ENCODE data around the gene ELMOD3. TPM values are rescaled to one million over a fixed set of nuclear protein-coding genes. Genes with fewer than 3 reads are reported as not detected.
"Not testable (repeated sequence)": the region's sequence is repeated elsewhere in the genome, so short reads cannot be mapped to it uniquely, and the experiment has no call there.

The ELMOD3 gene
- total and polyA plus RNA-seq, 9 of the 15 experiments (the other 6 are each of a cell fraction or from before 2014, with no cell fraction given), result 2.7 to 18.7 (median 11.6) TPM

DNA sequence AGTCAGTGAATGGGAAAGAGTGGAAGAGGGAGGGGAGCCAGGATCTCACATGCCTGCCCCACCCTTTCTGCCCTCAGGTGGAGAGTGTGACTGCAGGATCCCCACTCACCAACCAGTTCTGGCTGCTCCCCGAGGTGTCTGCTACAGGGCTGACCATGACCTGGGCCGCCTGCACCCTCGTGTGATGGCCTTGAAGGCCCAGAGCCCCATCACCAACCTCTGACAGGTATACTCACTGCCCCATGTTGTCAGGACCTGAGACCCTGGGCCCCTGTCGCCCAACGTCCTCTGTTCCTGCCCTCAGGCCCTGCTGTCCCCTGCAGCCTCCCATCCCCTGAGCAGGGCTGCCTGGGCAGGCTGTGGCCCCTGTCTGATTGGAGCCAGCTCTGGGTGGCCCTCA, 38.6 kb upstream of the ELMOD3 start:
- in situ Hi-C loops (cut with MboI); POLR2A ChIA-PET; H2AFZ ChIP-seq (ENCODE audit: low read depth, low read length); H4K20me1 ChIP-seq (replicated peaks; ENCODE audit: control insufficient read depth, insufficient read depth, low read length); H3K9me3 ChIP-seq (replicated peaks; ENCODE audit: control insufficient read depth, insufficient read depth, low read depth, low read length); H3K9me1 ChIP-seq (ENCODE audit: control insufficient read depth, insufficient read depth, low read length); H3K9ac ChIP-seq (ENCODE audit: insufficient read depth in 1 of 2, low read depth in 2 of 2, low read length in 2 of 2); H3K4me2 ChIP-seq (ENCODE audit: insufficient read depth, low read length); H3K4me1 ChIP-seq (replicated peaks in 1 of 2; ENCODE audit: control insufficient read depth in 2 of 2, insufficient read depth in 2 of 2, low read length in 2 of 2); H3K27ac ChIP-seq (ENCODE audit: extremely low read depth, low read depth, low read length); BruUV-seq (replicated peaks); FAIRE-seq; CTCF ChIA-PET (ENCODE audit: low intra/inter-chr PET ratio); intact Hi-C loops (cut with micrococcal nuclease); DNase-seq (ENCODE audit: extremely low read depth in 1 of 4, low spot score in 3 of 4); H3K4me3 ChIP-seq; H3K27me3 ChIP-seq (ENCODE audit: control insufficient read depth in 2 of 2, insufficient read depth in 2 of 2, low read length in 2 of 2): not testable (repeated sequence)
- 74% methylated on average over 3 of the region's 5 CpGs for WGBS (ENCODE audit: insufficient coverage, low coverage, missing lambda C conversion rate)
- peaks cover 10% of the 10 kb centered on the region; the same call in 2 of the 3 replicates for H3K79me2 ChIP-seq (ENCODE audit: control insufficient read depth, insufficient read depth, low read length)
- peaks cover 47% of the 10 kb centered on the region for H3K36me3 ChIP-seq (ENCODE audit: control insufficient read depth, insufficient read depth, low read length)
- TF ChIP-seq RBFOX2 (IDR thresholded peaks at IDR 0.05; ENCODE audit: low read depth, low read length), result peak; percentile 51; the same call in 1 of the 2 replicates
- peak; percentile 49 for TF ChIP-seq POLR2G (IDR thresholded peaks at IDR 0.05; ENCODE audit: low read depth, low read length)
- ATAC-seq, result peak; percentile 8; the same call in 2 of the 3 replicates

DNA sequence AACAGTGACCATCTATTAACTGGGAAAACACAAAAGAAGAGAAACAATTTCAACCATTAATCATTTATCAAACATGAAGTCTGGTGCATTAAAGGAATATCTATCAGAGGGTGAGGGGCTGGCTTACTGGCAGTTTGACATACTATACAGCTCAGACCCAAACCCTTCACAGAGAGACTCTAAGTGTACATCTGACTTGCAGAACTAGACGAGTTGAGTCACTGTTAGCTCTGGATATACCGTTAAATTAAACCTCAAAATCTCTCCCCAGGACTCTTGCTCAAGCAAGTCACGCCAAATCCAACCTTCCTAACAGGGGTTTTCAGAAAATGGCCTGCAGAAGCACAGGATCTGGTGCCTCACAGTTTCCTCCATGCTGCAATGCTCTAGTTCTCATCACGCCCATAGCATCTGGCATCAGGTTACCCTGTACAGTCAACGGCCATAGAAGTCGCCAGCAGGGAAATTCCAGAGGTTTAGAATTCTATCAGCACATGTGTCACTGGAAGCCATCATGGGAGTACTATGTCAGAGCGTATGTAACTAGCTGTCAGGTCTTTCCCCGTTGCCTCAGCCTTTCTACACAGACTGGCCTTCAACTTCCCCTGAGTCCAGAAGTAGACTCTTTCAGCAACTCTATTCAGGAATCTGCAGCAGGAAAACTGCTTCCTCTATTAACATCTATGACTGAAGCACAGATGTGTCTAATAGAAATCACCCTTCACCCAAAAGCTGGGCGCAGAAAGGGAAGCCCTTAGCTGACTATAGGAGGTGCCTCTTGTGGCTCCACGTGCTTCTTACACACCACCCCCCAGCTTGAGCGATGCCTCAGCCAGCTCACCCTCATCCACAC, 36.1 kb upstream of the ELMOD3 start:
- ChIA-PET CTCF (ENCODE audit: low intra/inter-chr PET ratio) (no interaction called here), POLR2A (interaction anchor here (1.0 to 1.8 kb wide), 5 partner anchors 9 to 13 kb away, joined by 3 to 11 read pairs (median 4); partner anchors contain the start of gene TGOLN2)
- Histone ChIP-seq H3K4me2 (ENCODE audit: insufficient read depth, low read length) (no peak overlapping the region), H3K9ac (ENCODE audit: insufficient read depth in 1 of 2, low read depth in 2 of 2, low read length in 2 of 2) (no peak overlapping the region; a peak in 1 of 4 replicates), H2AFZ (ENCODE audit: low read depth, low read length) (no peak overlapping the region), H3K9me3 (replicated peaks; ENCODE audit: control insufficient read depth, insufficient read depth, low read depth, low read length) (no peaks in the 10 kb centered on the region), H3K4me1 (replicated peaks in 1 of 2; ENCODE audit: control insufficient read depth in 2 of 2, insufficient read depth in 2 of 2, low read length in 2 of 2) (no peaks in the 10 kb centered on the region), H3K27ac (ENCODE audit: extremely low read depth, low read depth, low read length) (no peak overlapping the region), H3K4me3 (no peak overlapping the region), H3K9me1 (ENCODE audit: control insufficient read depth, insufficient read depth, low read length) (peaks cover 6% of the 10 kb centered on the region), H4K20me1 (replicated peaks; ENCODE audit: control insufficient read depth, insufficient read depth, low read length) (peaks cover 9% of the 10 kb centered on the region), H3K27me3 (ENCODE audit: control insufficient read depth in 2 of 2, insufficient read depth in 2 of 2, low read length in 2 of 2) (no peaks in the 10 kb centered on the region), H3K36me3 (ENCODE audit: control insufficient read depth, insufficient read depth, low read length) (peaks cover 72% of the 10 kb centered on the region), H3K79me2 (ENCODE audit: control insufficient read depth, insufficient read depth, low read length) (peaks cover 23% of the 10 kb centered on the region; the same call in 2 of the 3 replicates)
- in situ Hi-C loops (cut with MboI) (no loop called here), intact Hi-C loops (cut with micrococcal nuclease) (no loop called here)
- TSS peak; percentile 4 for BruUV-seq (replicated peaks)
- no peak for FAIRE-seq
- WGBS (ENCODE audit: insufficient coverage, low coverage, missing lambda C conversion rate), result 80% methylated on average over 11 of the region's 11 CpGs
- no peak for DNase-seq (ENCODE audit: extremely low read depth in 1 of 4, low spot score in 3 of 4)
- no peak for ATAC-seq
- TF ChIP-seq, protein P1, sequence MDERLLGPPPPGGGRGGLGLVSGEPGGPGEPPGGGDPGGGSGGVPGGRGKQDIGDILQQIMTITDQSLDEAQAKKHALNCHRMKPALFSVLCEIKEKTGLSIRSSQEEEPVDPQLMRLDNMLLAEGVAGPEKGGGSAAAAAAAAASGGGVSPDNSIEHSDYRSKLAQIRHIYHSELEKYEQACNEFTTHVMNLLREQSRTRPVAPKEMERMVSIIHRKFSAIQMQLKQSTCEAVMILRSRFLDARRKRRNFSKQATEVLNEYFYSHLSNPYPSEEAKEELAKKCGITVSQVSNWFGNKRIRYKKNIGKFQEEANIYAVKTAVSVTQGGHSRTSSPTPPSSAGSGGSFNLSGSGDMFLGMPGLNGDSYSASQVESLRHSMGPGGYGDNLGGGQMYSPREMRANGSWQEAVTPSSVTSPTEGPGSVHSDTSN (CRISPR knock-in tag; IDR thresholded peaks at IDR 0.05; ENCODE audit: low read depth), result no peak
- TF ChIP-seq, protein P1 (tag; conservative IDR thresholded peaks at IDR 0.05; ENCODE audit: low read depth), result no peak
- TF ChIP-seq SMARCC2 (IDR thresholded peaks at IDR 0.05; ENCODE audit: low read depth), result no peak
- TF ChIP-seq ZNF830 (CRISPR knock-in tag; IDR thresholded peaks at IDR 0.05), result no peak
- TF ChIP-seq ZNF282 (CRISPR knock-in tag; IDR thresholded peaks at IDR 0.05), result no peak
- no peak for TF ChIP-seq FOXJ3 (CRISPR knock-in tag; IDR thresholded peaks at IDR 0.05)
- no peak for TF ChIP-seq ZBTB17 (CRISPR knock-in tag; IDR thresholded peaks at IDR 0.05)
- TF ChIP-seq RAD21 (CRISPR knock-in tag; conservative IDR thresholded peaks at IDR 0.05 in 1 of 2, IDR thresholded peaks at IDR 0.05 in 1 of 2), result no peak
- no peak for TF ChIP-seq SAFB (IDR thresholded peaks at IDR 0.05; ENCODE audit: borderline replicate concordance, low read depth, low read length)
- TF ChIP-seq ZNF239 (CRISPR knock-in tag; IDR thresholded peaks at IDR 0.05), result no peak

All from K562 (cell line).